Large intestine (tissue), 3 donors: ENCODE measurements around the gene HTN1. TPM values are rescaled to one million over a fixed set of nuclear protein-coding genes. Genes with fewer than 3 reads are reported as not detected.
"Not testable (repeated sequence)": the region's sequence is repeated elsewhere in the genome, so short reads cannot be mapped to it uniquely, and the experiment has no call there.

Experiments
- DNase-seq, 2 donors: peaks; one replicate each; pipeline versions ENCODE4 v3.0.0 to v3.0.0-alpha.2; 2013
- H3K27ac ChIP-seq: one replicate; pipeline ENCODE4 v1.5.1; 2013; ENCODE audit warnings: low read length
- H3K27me3 ChIP-seq: 2 replicates; pipeline ENCODE4 v1.6.1; 2013; ENCODE audit warnings: low read length; ENCODE audit not compliant: control insufficient read depth, insufficient read depth
- H3K36me3 ChIP-seq: 2 replicates; pipeline ENCODE4 v1.6.1; 2013; ENCODE audit warnings: low read length; ENCODE audit not compliant: control insufficient read depth, insufficient read depth
- H3K4me1 ChIP-seq: one replicate; pipeline ENCODE4 v1.6.1; 2013; ENCODE audit warnings: low read length; ENCODE audit not compliant: control insufficient read depth, insufficient read depth
- H3K4me3 ChIP-seq: one replicate; pipeline ENCODE4 v1.5.1; 2013; ENCODE audit warnings: low read length
- H3K9me3 ChIP-seq: one replicate; pipeline ENCODE4 v1.6.1; 2013; ENCODE audit warnings: mild to moderate bottlenecking, low read depth, low read length, moderate library complexity; ENCODE audit not compliant: control insufficient read depth
- WGBS: methylation state at CpG from one replicate; pipeline ENCODE4 v1.1.5; 2013; ENCODE audit warnings: low lambda C conversion rate; ENCODE audit not compliant: insufficient coverage; 5-methylcytosine and 5-hydroxymethylcytosine counted together
- polyA plus RNA-seq: library from polyadenylated mRNA; unstranded; fragments of 120-200 nt; gene quantifications from one replicate; pipeline ENCODE4 v1.2.1, GENCODE V29; 2013

HTN1 gene
- polyA plus RNA-seq, 1 donor = not detected

DNA sequence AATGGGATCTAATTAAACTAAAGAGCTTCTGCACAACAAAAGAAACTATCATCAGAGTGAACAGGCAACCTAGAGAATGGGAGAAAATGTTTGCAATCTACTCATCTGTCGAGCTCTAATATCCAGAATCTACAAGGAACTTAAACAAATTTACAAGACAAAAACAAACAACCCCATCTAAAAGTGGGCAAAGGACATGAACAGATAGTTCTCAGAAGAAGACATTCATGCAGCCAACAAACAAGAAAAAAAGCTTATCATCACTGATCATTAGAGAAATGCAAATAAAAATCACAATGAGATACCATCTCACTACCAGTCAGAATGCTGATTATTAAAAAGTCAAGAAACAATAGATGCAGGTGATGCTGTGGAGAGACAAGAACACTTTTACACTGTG is 6.3 kb downstream of the HTN1 start:
- not testable (repeated sequence) for H3K4me3 ChIP-seq, H3K27ac ChIP-seq, H3K27me3 ChIP-seq, DNase-seq, H3K36me3 ChIP-seq, H3K9me3 ChIP-seq, H3K4me1 ChIP-seq
- WGBS = no CpG with 5 or more reads among the region's 1 CpG

DNA sequence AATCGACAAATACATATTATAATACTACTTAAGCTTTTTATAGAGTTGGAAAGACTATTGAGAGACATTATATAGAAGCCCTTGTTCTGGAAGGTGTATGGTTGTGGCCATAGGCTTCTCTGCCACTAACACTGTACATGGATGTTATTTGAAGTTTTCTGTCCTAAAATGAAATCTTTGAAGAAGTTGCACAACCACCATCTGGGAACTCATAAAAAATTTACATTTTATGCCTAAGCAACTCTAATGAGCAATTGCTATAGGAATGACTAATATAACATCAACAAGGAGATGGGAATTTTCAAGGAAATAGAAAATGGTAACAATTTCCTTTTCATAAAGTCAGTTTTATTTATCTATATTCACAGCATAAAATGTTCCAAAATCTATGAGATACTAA is 7.4 kb downstream of the HTN1 start:
- no peaks in the 10 kb centered on the region for H3K36me3 ChIP-seq
- no peak for DNase-seq
- WGBS = no CpG with 5 or more reads among the region's 1 CpG
- H3K9me3 ChIP-seq = no peaks in the 10 kb centered on the region
- no peak overlapping the region for H3K4me3 ChIP-seq
- H3K4me1 ChIP-seq = no peaks in the 10 kb centered on the region
- H3K27ac ChIP-seq = no peak overlapping the region
- H3K27me3 ChIP-seq = no peaks in the 10 kb centered on the region

DNA sequence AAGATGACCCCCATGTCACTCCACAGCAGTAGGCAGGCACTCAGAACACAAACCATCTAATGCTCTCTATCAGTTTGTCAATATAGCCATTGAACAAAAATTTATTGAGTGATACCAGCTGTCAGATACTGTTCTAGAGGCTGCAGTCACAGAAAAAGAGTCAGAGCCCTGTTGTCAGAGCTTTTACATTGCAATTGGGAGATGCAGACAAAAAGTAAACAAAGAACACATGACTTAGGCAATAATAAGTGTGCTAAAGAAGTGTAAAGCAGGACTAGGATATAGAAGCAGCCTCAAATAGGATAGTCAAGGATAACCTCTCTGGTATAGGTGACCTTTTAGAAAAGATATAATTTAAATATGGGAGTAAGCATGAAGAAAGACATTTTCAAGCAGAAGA is 8.9 kb downstream of the HTN1 start:
- Histone ChIP-seq H3K36me3 (no peaks in the 10 kb centered on the region), H3K4me3 (no peak overlapping the region), H3K9me3 (no peaks in the 10 kb centered on the region), H3K4me1 (no peaks in the 10 kb centered on the region), H3K27me3 (no peaks in the 10 kb centered on the region), H3K27ac (no peak overlapping the region)
- DNase-seq = no peak

DNA sequence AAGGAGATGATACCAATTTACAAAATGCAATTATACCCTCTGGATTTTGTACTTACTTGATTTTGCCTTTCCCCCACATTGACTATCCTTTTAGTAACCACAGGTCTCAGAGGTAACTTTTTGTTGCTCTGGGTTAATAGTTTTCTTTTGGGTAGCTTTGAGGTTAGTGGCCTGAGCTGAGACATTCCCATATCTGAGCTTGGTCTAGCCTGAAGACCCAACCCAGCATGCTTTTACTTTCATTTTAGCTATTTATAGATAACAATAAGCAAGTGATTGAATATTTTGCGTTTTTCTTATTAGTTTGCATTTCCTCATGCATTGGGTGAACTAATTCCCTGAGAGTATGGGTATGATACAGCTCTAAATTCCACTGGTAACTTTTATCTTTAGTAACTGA is 11.8 kb downstream of the HTN1 start:
- H3K4me1 ChIP-seq = no peaks in the 10 kb centered on the region
- H3K36me3 ChIP-seq = no peaks in the 10 kb centered on the region
- H3K9me3 ChIP-seq = no peaks in the 10 kb centered on the region
- H3K27ac ChIP-seq = no peak overlapping the region
- H3K27me3 ChIP-seq = no peaks in the 10 kb centered on the region
- no peak for DNase-seq
- H3K4me3 ChIP-seq = no peak overlapping the region
- WGBS = 100% methylated on average over 1 of the region's 1 CpG

GRCh38 chr4:70080205-70080604 is 30.0 kb downstream of the HTN1 start:
- H3K4me1 ChIP-seq = no peaks in the 10 kb centered on the region
- no peaks in the 10 kb centered on the region for H3K27me3 ChIP-seq
- no peak for DNase-seq
- WGBS = 40% methylated on average over 1 of the region's 1 CpG
- H3K4me3 ChIP-seq = no peak overlapping the region
- H3K9me3 ChIP-seq = no peaks in the 10 kb centered on the region
- H3K36me3 ChIP-seq = no peaks in the 10 kb centered on the region
- no peak overlapping the region for H3K27ac ChIP-seq

- Histone ChIP-seq H3K27me3 (no peaks in the 10 kb centered on the region), H3K36me3 (no peaks in the 10 kb centered on the region), H3K27ac (no peak overlapping the region), H3K4me3 (no peak overlapping the region), H3K4me1 (no peaks in the 10 kb centered on the region), H3K9me3 (no peaks in the 10 kb centered on the region)
- WGBS = 92% methylated on average over 3 of the region's 3 CpGs
- DNase-seq = no peak
These were observed 49.0 kb downstream of the HTN1 start for GRCh38 chr4:70099206-70099605.

Other genes starting within 250 kb of the HTN1 start
- gene SULT1E1, start 190.3 kb upstream of the HTN1 start, polyA plus RNA-seq = 134 TPM
- gene CSN1S1, start 119.4 kb upstream of the HTN1 start, polyA plus RNA-seq = not detected
- not detected for gene CSN2, start 84.7 kb upstream of the HTN1 start, polyA plus RNA-seq
- not detected for gene STATH, start 54.5 kb upstream of the HTN1 start, polyA plus RNA-seq
- gene HTN3, start 22.0 kb upstream of the HTN1 start, polyA plus RNA-seq = not detected
- 0.16 TPM for gene PRR27, start 103.8 kb downstream of the HTN1 start, polyA plus RNA-seq
- gene ODAM, start 145.3 kb downstream of the HTN1 start, polyA plus RNA-seq = 2.5 TPM
- gene FDCSP, start 175.7 kb downstream of the HTN1 start, polyA plus RNA-seq = 0.18 TPM
- not detected for gene CSN3, start 192.2 kb downstream of the HTN1 start, polyA plus RNA-seq